ENCODE results near the gene ATP2B2.

ATP2B2 gene

DNA sequence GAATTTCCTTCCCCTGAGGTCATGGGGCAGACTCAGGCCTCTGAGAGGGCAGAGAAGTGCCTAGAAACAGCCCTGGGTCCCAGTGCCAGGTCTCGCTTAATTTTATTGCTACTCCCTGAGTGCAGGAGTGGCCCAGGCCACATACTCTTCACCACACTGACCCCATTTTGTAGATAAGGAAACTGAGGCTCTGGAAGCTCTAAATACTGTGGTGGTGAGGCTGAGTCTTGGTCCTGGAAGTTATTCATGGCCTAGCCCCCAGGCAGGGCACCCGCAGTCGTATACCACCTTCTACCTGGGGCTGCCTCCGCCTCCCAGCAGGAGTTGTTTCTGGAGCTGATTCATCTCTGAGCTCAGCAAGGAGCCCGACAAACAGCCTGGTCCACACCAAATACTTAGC is 9.8 kb downstream of the ATP2B2 start:
- in situ Hi-C loops (cut with MboI; ENCODE audit: low sequenced_read_pairs) = no loop called here

DNA sequence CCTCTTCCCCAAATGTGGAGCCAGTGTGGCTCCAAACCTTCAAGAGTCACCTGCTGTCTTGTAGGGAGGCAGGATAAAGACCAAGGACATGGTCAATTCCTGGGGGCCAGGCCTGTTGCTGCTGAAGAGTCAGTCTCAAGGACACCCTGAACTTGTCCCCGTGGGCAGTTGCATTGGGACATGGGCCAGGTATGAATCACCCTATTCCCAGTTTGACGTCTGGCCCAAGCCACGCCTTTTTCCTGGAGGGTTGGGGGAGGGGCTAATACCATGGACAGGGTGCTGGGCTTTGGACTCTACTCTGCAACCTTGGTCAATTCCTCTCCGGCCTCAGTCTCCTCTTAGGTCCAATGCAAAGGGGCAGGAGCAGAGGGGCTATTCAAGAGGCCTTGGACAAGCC is 10.4 kb downstream of the ATP2B2 start:
- in situ Hi-C loops (cut with MboI; ENCODE audit: low sequenced_read_pairs) = no loop called here

DNA sequence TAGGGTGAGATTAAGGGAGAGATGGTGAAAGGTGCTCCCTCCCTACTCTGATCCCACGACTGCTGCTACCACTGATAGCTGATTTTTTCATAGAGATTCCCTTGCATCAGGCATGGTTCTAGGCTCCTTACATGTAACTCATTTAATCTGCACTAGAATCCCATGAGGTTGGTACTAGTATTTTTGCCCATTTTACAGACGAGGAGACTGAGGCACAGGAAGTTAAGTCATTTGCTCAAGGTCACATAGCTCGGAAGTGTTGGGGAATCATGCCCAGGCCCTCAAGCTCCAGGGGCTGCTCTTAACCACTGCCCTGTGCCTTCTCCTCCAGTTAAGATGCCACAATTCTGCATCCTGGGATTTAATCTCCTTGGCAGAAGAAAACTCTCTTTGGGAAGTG is 11.2 kb downstream of the ATP2B2 start:
- in situ Hi-C loops (cut with MboI; ENCODE audit: low sequenced_read_pairs) = no loop called here

DNA sequence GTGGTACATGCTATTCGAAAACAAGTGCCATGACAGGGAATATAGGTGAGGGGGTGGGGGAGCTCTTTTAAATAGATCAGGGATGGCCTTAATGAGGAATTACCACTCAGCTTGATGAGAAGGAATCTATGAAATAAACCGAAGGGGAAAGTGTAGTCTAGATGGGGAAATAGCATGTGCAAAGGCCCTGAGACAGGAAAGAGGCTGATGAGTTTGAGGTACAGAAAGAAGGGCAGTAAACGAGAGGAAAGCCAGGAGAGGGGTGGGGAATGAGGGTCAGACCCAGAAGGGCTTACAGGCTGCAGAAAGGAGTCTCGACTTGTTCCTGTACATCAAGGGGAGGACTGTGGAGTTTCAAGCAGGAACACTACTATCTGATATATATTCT is 12.2 kb downstream of the ATP2B2 start:
- in situ Hi-C loops (cut with MboI; ENCODE audit: low sequenced_read_pairs) = no loop called here

DNA sequence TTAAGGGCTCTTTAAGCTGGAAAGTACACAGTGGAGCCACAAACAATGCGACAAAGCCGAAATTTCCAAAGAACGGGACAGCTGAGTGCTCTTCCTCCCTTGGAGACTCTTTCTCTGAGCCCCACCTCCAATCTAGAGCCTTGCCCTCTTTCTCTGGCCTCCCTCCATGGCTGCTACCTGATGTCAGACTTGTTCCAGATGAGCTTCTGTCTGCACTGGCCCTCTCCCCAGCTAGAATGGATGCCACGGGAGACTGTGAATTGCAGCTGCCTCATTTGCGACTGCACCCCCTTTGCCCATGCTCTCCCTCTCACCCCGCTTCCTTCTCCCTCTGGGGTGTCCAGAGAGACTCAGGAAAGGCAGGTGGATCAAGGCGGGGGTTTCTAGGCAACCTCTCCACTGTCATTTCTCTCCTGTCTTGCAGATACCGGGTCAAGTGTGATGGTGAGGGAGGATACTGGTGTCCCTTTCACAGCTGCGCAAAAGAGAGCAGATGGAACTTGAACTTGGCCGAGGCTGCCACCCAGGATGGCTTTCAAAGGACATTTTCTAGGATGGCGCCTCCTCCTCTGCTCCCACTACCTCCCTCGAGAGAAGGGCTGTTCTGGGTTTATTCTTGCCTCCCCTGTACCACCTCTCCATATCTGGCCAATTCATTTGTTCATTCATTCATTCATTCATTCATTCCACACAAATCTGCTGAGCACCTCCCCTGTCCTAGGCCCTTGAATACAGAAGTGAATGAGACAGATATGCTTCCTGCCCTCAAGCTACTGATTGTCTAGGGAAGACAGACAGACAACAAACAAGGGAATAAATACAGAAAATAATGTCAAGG is 12.8 kb downstream of the ATP2B2 start:
- in situ Hi-C loops (cut with MboI; ENCODE audit: low sequenced_read_pairs) = no loop called here

DNA sequence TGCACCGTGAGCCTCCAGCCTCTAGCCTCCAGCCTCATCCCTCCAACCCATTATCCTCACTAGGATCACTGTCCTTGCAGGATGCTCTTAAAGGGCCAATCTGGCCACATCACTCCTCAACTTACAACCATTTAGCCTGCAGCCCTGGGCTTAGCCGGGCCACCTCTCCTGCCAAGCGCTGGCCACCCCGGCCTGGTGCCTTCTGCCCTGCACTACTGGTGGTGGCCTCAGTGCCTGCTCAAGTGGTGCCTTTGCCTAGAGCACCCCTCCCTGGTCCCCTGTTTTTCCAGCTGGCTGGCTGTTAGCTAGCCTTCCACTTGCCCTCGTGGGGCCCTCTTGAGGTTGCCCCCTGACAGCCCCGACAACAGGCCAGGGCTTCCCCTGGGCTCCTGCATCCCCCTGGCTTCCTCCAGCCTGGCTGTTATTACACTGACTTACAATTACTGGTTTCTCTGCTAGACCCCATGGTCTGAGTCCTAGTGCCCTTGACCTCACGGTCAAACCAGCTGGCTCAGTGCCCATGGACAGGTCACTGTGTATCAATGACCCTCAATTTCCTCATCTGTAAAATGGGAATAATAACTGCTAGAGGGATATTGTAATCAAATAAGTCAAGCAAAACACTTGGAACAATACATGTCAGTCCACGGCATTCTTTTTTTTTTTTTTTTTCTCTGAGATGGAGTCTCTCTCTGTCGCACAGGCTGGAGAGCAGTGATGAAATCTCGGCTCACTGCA is 15.5 kb downstream of the ATP2B2 start:
- in situ Hi-C loops (cut with MboI; ENCODE audit: low sequenced_read_pairs) = no loop called here

DNA sequence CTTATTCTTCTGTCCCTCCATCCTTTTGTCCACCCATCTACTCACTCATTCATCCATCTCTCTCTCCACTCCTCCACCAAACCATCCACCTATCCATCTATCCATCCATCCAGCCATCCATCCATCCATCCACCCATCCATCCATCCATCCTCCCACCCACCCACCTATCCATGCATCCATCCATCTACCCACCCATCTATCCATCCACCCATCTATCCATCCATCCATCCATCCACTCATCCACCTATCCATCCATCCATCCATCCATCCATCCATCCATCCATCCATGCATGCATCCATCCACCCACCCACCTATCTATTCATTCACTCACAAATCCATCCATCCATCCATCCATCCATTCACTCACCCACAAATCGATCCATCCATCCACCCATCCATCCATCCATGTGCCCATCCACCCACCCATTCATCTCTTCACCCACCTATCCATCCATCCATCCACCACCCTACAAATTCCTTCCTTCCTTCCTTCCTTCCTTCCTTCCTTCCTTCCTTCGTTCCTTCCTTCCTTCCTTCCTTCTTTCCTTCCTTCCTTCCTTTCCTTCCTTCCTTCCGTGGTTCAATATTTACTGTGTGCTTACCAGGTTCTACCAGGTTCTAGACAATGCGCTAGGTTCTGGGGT is 17.3 kb downstream of the ATP2B2 start:
- in situ Hi-C loops (cut with MboI; ENCODE audit: low sequenced_read_pairs) = no loop called here

DNA sequence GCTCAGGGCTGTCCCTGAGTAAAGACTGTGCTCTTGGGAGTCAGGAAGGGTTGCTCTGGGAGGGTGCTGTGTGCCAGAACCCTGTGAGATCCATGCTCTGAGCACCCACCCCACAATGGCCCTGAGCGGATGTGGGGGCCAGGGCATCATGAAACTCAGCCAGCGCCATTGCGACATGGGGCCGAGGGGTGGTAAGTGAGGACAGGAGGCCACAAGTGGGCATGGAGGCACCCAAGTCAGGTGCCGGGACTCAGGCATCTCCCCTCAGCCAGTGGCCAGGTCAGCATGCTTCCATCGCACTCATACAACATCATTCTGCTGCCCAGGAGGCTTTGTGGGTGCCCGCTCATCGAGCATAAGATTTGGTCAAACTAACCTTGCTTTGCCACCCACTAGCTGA is 19.6 kb downstream of the ATP2B2 start:
- in situ Hi-C loops (cut with MboI; ENCODE audit: low sequenced_read_pairs) = no loop called here

DNA sequence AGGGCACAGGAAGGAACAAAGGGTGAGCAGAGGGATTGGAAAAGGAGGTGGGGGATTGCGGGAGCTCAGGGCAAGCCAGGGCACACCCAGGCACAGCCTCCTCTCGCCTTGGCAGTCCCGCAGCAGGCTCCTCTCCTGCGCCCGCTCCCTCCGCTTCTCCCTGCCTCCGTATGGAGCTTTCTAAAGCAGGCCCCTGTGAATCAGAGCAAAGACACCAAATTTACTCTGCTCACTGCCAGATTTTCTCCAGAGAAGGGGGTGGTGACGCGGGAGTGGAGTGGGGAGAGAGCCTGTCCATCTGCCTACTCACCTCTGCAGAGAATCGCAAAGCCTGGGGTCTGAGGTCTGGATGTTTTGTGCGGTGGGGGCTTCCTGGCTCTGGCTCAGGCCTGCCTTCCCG is 20.0 kb downstream of the ATP2B2 start:
- in situ Hi-C loops (cut with MboI; ENCODE audit: low sequenced_read_pairs) = no loop called here

DNA sequence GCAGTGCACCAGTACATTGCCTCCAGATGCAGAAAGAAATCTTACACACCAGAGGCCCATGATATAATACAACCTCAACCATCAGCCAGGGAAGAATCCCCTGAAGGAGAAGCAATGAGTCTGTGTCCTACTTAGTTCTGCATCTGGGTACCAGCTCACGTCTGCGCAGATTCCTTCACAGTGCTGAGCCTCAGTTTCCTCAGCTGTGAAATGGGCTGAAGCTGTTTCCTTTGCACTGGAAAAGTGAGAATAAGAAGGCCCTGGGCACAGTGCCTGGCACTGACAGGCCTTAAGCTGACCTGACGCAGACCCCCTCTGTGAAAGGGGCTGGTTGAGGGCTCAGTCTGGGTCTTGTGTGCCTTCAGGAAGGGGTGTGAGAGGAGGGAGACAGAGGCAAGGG is 20.7 kb downstream of the ATP2B2 start:
- in situ Hi-C loops (cut with MboI; ENCODE audit: low sequenced_read_pairs) = no loop called here

DNA sequence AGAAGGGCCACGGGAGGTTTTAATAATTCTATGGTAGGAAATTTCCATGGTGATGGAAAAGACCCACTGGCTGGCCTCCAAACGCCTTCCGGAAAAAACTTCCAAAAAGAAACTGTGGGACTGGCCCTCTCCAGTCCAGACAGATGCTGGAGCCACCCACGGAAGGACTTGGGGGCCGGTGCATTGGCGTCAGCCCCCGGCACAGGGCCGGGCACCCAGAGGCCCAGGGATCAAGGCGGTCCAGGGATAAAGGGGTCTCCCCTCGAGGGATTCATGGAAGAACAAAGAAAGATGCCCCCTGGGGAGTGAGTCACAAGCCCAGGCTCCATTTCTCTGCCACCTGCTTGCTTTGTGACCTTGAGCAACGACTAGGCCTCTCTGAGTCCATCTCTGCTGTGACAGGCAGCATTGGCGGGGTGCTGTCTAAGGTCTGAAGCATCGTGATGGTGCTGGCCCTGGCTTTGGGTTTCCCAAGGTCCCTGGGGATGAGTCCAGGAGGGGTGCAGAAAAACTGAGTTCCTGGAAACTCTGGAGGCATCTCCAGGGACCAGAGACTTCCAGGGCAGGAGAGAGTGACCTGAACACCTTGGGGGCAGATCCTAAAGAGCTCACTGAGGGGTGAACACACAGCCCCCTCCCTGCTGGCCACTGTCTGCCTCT is 21.6 kb downstream of the ATP2B2 start:
- in situ Hi-C loops (cut with MboI; ENCODE audit: low sequenced_read_pairs) = no loop called here

DNA sequence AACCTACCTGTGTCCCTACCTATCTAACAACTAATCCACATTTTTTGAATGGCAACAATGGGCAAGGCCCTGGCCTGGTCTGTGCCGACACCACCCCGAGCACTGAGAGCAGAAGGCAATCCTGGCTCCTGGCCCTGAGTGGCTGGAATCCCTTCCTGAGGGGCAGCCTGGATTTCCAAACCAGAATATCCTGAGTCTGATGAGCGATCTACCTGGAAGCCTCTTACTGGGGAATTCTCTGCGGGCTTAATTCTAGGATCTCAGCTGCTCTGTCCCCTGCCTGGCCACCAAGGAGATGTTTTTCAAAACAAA is 22.1 kb downstream of the ATP2B2 start:
- in situ Hi-C loops (cut with MboI; ENCODE audit: low sequenced_read_pairs) = no loop called here

DNA sequence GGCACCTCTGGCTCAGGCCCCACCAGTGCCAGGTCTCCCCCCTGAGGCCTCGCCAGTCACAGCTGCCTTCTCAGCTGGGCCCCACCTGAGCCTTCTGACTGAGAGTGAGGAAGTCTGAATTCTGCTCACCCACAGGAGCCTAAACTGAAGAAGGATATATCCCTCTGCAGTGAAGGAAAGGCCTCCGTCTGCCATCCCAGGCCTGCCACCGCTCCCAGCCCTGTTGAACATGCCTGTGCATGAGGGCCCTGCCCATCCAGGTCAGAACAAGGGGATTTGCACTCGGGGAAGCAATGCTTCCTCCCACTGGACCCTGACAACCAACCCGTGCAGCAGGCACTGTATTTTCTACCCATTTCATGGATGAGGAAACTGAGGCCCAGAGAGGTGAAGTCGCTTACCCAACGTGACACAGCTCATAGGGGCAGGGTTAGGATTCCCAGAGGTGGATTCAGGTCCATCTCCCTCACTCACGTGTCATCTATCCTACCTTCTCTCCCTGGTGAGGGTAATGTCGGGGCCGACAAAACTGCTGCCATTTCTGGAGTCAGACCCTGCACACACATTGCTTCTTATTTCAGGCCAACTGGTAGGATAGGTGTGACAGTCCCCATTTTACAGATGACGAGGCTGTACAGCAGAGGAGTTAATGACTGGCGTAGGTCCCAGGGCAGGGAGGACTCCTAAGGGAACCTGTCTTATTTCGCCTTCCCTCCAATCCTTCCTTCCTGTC is 22.6 kb downstream of the ATP2B2 start:
- in situ Hi-C loops (cut with MboI; ENCODE audit: low sequenced_read_pairs) = no loop called here

DNA sequence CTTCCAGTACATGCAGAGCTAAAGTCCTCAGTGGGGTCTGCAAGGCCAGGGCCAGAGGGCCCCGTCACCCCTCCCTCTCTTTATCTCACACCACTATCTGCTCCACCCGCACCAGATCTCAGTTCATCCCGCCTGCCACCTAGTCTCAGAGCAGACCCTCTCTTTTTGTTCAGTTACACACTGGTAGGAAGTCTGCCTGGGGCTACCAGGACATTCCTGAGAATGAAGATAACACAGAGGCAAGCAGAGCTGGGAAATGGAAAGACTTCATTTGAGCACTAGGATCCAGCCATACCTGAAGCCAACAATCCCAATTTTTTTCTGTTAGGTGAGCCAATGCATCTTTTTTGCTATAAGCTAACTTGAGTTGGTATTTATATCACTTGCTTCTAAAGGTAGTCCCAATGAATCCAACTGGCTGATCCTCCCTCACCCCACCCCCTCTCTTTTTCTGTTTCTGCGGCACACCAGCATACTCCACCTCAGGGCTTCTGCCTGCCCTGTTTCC is 24.5 kb downstream of the ATP2B2 start:
- in situ Hi-C loops (cut with MboI; ENCODE audit: low sequenced_read_pairs) = no loop called here

DNA sequence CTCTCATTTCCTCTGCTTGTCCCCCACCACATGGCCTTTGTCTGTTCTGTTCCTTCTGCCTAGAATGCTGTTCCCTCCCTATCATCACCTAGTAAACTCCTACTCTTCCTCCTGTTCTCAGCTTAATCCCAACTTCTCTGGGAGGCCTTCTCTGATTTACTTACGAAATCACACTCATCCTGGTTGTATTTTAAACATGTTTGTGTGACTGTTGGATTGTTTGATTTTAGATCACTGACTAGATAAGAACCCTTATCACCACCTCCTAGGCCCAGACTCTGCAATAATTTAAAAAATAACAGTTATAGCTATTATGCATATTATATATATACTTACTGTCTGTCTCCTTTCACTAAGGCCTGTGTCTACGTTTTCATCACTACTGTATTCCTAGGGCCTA is 26.1 kb downstream of the ATP2B2 start:
- in situ Hi-C loops (cut with MboI; ENCODE audit: low sequenced_read_pairs) = no loop called here

DNA sequence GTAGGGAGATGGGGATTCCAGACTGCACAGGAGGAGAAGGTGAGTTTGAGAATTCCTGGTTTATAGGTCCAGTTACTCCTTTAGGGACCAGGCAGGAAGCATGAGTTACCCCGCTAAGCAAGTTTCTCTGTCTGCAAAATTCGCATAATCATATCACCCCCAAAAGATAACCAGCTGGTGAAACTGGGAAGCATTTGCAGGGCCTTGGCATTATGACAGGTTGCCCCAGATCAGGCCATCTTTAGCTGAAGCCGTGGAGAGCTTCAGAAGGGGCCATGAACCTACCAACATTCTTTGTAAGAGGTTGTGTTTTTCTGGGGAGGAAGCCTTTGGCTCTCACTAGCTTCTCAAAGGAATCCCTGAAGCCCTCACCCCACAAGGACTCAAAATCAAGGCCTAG is 29.4 kb downstream of the ATP2B2 start:
- in situ Hi-C loops (cut with MboI; ENCODE audit: low sequenced_read_pairs) = no loop called here

DNA sequence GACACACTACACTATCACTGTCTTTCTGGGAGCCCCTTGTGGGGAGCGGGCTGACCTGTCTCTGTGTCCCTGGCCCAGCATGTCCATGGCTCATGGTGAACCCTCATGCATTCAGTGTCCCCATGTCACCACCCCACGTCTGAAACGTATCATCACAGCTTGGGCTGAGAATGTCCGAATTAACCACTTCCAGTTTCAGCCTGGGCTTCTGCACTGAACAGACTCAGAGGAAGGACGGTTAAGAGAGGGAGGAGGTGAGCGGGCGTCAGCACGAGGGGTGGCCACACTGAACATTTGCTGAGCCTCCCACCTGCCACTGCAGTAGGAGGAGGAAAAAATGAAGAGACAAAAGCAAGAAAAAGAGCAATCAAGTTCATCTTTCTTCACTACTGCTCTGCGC is 30.5 kb downstream of the ATP2B2 start:
- in situ Hi-C loops (cut with MboI; ENCODE audit: low sequenced_read_pairs) = no loop called here

DNA sequence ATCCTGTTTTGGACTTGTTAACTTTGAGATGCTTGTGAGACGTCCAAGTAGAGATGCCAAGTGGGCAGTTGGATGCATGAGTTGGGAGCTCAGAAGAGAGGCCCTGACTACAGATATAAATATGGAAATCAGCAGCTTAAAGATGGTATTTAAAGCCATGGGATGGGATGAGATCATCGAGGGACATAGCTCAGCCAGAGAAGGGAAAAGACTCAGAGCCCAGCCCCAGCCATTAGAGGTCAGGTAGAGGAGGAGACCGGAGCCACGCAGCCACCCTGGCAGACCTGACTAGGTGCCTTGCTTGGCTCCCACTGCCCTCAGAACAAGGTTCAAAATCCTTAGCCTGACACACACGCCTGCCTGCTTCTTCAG is 31.1 kb downstream of the ATP2B2 start:
- in situ Hi-C loops (cut with MboI; ENCODE audit: low sequenced_read_pairs) = no loop called here

DNA sequence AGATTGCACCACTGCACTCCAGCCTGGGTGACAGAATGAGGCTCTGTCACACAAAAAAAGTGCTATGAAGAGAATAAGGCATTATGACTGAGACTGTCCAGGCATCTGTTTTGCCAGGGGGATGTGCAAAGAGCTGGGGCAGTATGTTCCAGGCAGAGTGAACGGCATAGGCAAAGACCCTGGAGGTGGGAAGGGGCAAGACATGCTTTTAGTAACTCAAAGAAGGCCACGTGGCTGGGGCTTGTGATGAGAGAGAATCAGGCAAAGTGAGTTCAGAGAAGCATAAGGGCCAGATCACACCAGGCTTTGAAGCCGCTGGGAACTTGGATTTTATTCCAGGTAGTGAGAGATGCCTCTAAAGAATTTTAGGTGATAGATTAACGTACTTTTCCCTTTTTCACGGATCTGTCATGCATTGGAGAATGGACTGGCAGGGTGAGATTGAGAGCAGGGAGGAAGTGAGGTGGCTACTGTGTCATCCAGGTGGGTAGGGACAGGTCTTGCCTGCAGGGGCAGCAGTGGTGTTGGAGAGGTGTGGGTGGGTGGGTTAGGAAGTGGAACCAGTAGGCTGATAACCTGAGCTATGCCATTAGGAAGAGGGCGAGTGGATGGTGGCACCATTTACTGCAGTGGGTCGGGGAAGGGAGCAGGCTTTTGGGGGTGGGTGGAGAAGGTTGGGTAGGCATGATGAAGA is 31.7 kb downstream of the ATP2B2 start:
- in situ Hi-C loops (cut with MboI; ENCODE audit: low sequenced_read_pairs) = no loop called here

DNA sequence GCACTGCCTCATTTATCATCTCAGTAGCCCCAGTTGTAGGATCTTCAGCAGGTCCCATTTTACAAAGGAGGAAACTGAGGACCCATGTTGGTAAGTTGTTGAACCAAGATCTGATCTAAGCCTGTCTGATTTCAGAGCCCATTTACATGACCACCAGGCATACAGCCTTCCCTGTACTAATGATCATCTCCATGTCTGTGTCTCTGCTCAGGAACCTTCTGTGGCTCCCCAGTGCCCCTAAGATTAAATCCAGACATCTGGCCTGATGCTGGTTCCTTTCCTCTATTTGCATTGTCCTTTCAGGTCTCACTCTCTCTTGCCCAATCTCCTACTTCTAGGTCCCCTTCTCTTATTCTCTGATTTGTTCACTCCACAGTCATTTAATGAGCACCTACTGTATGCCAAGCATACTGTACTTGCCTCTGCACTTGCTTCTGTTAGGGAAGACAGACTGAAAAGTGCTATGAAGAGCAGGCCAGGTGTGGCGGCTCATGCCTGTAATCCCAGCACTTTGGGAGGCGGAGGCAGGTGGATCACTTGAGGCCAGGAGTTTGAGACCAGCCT is 32.4 kb downstream of the ATP2B2 start:
- in situ Hi-C loops (cut with MboI; ENCODE audit: low sequenced_read_pairs) = no loop called here

All from HL-60/S4 treated with retinoic acid at 250 ng/mL for 4 days and 3 days (cell line).